ENCODE measurements around the gene CCDC93.

- TF ChIP-seq CTCF (optimal IDR thresholded peaks at IDR 0.05 in 1 of 3, IDR thresholded peaks at IDR 0.05 in 1 of 3, conservative IDR thresholded peaks at IDR 0.05 in 1 of 3; ENCODE audit: extremely low read depth in 1 of 3, insufficient read depth in 2 of 3, low read length in 3 of 3) (no peak), EZH2 (IDR thresholded peaks at IDR 0.05; ENCODE audit: low read length) (no peak)
Measured at GRCh38 chr2:118056165-118056534, 42.3 kb upstream of the CCDC93 start.
